ENCODE data around the gene RNFT2.

- TF ChIP-seq POLR2A (IDR thresholded peaks at IDR 0.05), result no peak
- TF ChIP-seq CTCF (IDR thresholded peaks at IDR 0.05), result no peak
These were observed 97.4 kb downstream of the RNFT2 start for GRCh38 chr12:116835484-116835883.

Measured in lower leg skin (tissue), 3 donors.